Hepatocyte (in vitro differentiated cells): ENCODE measurements around the gene RRP12.

Experiments used
- EZH2phosphoT487 ChIP-seq: fragments of 200-600 bp; sonication (generic); IDR thresholded peaks from one replicate; pipeline ENCODE4 v1.6.1; 2018; ENCODE audit warnings: antibody characterized with exemption, mild to moderate bottlenecking, low read depth, moderate library complexity; ENCODE audit not compliant: unreplicated experiment, severe bottlenecking
- TF ChIP-seq, protein P1 (sequence below): fragments of 200-600 bp; sonication (generic); IDR thresholded peaks from 2 replicates; pipeline ENCODE4 v1.5.1; 2016; ENCODE audit warnings: antibody characterized with exemption, mild to moderate bottlenecking; ENCODE audit not compliant: poor library complexity

DNA sequence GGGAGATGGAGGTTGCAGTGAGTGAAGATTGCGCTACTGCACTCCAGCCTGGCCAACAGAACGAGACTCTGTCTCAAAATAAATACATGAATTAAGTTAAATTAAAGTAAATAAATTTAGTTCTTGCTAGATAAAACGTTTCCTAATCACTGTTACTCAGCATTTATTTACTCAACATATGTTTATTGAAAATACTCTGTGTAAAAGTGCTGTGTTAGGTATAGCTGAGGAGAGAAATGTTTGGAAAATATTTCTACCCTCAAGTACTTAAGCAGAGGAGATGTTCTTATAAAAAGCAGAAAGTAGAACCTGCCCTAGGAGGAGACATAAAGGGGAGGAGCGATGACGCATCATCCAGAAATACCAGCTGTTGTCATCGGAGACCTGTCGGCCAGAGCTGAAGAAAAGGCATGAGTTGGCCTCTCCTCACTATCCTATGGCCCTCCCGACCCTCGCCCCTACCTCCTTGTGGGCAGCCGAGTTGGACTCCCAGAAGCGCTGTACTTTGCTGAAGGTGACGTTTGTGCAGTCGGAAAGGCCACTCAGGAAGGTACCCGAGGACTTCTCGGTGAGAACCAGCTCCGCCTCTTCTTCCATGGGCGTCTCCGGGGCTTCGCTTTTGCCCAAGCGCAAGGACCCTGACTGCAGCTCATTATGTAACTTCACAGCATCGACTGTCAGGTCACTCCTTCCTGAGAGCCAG, 1.1 kb downstream of the RRP12 start:
- TF ChIP-seq, protein P1, sequence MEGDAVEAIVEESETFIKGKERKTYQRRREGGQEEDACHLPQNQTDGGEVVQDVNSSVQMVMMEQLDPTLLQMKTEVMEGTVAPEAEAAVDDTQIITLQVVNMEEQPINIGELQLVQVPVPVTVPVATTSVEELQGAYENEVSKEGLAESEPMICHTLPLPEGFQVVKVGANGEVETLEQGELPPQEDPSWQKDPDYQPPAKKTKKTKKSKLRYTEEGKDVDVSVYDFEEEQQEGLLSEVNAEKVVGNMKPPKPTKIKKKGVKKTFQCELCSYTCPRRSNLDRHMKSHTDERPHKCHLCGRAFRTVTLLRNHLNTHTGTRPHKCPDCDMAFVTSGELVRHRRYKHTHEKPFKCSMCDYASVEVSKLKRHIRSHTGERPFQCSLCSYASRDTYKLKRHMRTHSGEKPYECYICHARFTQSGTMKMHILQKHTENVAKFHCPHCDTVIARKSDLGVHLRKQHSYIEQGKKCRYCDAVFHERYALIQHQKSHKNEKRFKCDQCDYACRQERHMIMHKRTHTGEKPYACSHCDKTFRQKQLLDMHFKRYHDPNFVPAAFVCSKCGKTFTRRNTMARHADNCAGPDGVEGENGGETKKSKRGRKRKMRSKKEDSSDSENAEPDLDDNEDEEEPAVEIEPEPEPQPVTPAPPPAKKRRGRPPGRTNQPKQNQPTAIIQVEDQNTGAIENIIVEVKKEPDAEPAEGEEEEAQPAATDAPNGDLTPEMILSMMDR: no peak
- TF ChIP-seq EZH2phosphoT487: no peak
